GM10847 (cell line): ENCODE measurements around the gene ADAMTS9.

Source experiments
- POLR2A ChIP-seq: IDR thresholded peaks from 2 replicates; pipeline ENCODE4 v1.6.1; 2011; ENCODE audit not compliant: insufficient read length; ENCODE audit errors: extremely low read depth

ADAMTS9 gene

GRCh38 chr3:64668582-64669510 is 19.0 kb downstream of the ADAMTS9 start:
- TF ChIP-seq POLR2A: no peak

- no peak for TF ChIP-seq POLR2A
Observed at GRCh38 chr3:64667887-64668581, 19.8 kb downstream of the ADAMTS9 start.

GRCh38 chr3:64667138-64667537 is 20.7 kb downstream of the ADAMTS9 start:
- no peak for TF ChIP-seq POLR2A

GRCh38 chr3:64666171-64666588 is 21.6 kb downstream of the ADAMTS9 start:
- no peak for TF ChIP-seq POLR2A

- no peak for TF ChIP-seq POLR2A
Observed at GRCh38 chr3:64664397-64664796, 23.4 kb downstream of the ADAMTS9 start.

- no peak for TF ChIP-seq POLR2A
Observed at GRCh38 chr3:64659617-64659978, 28.2 kb downstream of the ADAMTS9 start.

GRCh38 chr3:64658001-64658400 is 29.8 kb downstream of the ADAMTS9 start:
- no peak for TF ChIP-seq POLR2A

GRCh38 chr3:64656544-64656943 is 31.3 kb downstream of the ADAMTS9 start:
- no peak for TF ChIP-seq POLR2A

GRCh38 chr3:64655160-64655559 is 32.6 kb downstream of the ADAMTS9 start:
- no peak for TF ChIP-seq POLR2A

- TF ChIP-seq POLR2A: no peak
Observed at GRCh38 chr3:64654013-64654412, 33.8 kb downstream of the ADAMTS9 start.

- TF ChIP-seq POLR2A: no peak
Observed at GRCh38 chr3:64653101-64653500, 34.7 kb downstream of the ADAMTS9 start.

- TF ChIP-seq POLR2A: no peak
Observed at GRCh38 chr3:64651741-64652241, 36.0 kb downstream of the ADAMTS9 start.

- TF ChIP-seq POLR2A: no peak
Observed at GRCh38 chr3:64651303-64651702, 36.5 kb downstream of the ADAMTS9 start.

- no peak for TF ChIP-seq POLR2A
Observed at GRCh38 chr3:64650715-64651114, 37.1 kb downstream of the ADAMTS9 start.

GRCh38 chr3:64650096-64650622 is 37.6 kb downstream of the ADAMTS9 start:
- no peak for TF ChIP-seq POLR2A
